Measurements from ENCODE around the gene SLC25A45.

SLC25A45 gene

DNA sequence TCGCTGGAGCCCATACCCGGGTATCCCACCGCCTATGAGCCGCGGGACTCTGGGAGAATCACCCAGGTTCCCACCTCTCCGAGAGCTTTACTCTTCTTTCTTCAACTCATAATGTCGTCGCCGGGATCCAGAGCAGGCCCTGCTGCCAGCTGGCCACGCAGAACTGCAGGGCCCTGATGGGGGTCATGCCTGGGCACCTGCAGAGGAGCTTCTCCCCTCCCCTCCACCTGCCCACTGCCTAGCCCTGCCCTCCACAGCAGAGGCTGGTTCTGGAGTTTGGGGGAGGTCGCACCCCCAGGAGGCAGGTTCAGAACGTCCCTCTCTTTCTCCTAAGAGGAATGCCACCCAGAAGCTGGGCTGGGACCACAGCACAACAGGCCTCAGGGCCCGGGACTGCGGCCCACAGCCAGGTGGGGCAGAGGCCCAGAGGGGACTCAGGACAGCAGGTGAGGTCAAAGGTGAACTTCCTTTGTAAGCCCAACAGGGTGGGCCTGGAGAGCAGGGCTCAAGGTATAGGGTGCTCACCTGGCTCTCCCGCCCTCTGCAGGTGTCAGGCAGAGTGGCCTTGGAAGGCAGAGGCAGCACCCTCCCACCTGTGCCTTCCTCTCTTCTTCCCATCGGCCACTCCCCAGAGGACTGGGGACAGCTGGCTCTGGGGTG, 1.9 kb downstream of the SLC25A45 start:
- CTCF ChIA-PET: interaction anchor here (0.6 to 5.4 kb wide), 4 partner anchors 13 to 129 kb away, joined by 3 to 25 read pairs (median 9); no protein-coding TSS in a partner anchor
- Mint-ChIP-seq H3K36me3 (peaks cover 3% of the 10 kb centered on the region), H3K4me1 (peaks cover 47% of the 10 kb centered on the region), H3K27ac (peak overlapping the region; percentile 100), H3K4me3 (peak overlapping the region; percentile 83), H3K9me3 (no peaks in the 10 kb centered on the region), H3K27me3 (no peaks in the 10 kb centered on the region)
- DNase-seq: no peak

DNA sequence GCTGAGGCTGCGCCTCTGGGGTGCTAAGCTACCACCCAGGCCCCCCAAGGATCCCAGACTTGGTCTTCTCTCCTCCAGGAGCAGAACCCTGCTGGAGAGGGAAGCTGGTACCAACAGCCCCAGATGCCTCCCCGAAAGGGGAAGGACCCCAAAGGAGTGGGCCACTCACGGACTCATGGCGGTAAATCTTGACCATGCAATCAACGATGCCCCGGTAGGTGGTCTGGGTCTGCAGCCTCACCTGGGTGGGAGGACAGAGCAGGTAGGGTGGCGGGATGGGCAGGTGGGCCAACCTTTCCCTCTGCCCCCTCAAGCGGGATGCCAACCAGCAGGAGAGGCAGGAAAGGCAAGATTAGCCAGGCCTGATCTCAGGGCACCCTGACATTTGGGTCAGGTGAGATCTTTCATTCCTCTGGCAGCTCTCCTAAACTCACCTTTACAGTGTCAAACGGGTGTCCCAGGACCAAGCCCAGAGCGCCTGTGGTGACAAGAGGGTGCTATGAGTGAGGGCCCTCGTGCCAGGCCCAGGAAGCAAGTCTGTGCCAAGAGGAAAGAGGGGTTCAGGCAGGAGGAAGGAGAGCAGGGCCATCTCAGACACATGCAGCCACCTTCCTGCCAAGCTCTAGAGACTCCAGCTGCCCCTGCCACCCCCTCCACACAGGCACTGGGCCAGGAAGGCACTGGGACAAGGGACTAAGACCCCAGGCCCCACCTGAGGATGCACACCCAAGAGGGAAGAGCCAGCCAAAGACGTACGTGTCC, 2.6 kb downstream of the SLC25A45 start:
- Mint-ChIP-seq H3K36me3 (peaks cover 3% of the 10 kb centered on the region), H3K4me3 (peak overlapping the region; percentile 31), H3K27ac (peak overlapping the region; percentile 75), H3K27me3 (no peaks in the 10 kb centered on the region), H3K4me1 (peaks cover 40% of the 10 kb centered on the region), H3K9me3 (no peaks in the 10 kb centered on the region)
- CTCF ChIA-PET: interaction anchor here (0.8 to 5.4 kb wide), 2 partner anchors 12 to 130 kb away, joined by 4 to 25 read pairs; no protein-coding TSS in a partner anchor
- no peak for DNase-seq

DNA sequence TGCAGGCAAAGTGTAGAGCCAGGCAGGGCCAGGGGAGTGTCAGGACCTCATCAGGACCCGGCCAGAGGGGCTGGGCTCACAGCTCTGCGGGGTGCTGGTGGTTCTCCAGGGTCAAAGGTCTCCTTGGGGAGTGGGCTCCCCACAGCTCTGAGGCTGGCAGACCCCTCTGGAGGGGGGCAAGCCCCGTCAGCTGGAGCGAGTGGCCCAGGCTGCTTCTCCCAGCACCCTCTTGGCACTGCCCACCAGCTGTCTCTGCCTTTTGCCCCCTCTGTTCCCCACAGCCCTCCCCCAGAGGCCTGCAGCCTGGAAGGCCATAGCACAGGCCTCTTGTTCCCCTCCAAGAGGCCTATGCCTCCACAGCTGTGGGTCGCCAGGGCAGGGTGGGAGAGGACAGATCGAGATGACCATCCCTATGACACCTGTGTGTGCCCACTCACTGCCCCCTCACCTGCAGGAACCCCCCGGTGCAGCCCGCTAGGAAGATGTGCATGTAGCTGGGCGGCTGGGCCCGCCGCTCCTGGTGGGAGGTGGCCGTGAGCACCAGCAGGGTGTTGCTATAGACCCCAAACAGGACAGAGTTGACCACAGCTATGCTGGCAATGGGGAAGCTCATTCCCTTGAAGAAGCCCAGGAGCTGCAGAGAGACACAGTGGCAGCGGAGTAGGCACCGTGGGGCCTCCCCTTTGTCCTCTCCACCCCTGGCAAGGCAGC, 3.4 kb downstream of the SLC25A45 start:
- peaks cover 32% of the 10 kb centered on the region for H3K4me1 Mint-ChIP-seq
- no peak for DNase-seq
- CTCF ChIA-PET: interaction anchor here (1.0 to 5.4 kb wide), 4 partner anchors 8 to 130 kb away, joined by 3 to 25 read pairs (median 4); no protein-coding TSS in a partner anchor
- no peak overlapping the region for H3K27ac Mint-ChIP-seq
- no peak overlapping the region for H3K4me3 Mint-ChIP-seq
- H3K36me3 Mint-ChIP-seq: peaks cover 3% of the 10 kb centered on the region
- no peaks in the 10 kb centered on the region for H3K9me3 Mint-ChIP-seq
- H3K27me3 Mint-ChIP-seq: no peaks in the 10 kb centered on the region

DNA sequence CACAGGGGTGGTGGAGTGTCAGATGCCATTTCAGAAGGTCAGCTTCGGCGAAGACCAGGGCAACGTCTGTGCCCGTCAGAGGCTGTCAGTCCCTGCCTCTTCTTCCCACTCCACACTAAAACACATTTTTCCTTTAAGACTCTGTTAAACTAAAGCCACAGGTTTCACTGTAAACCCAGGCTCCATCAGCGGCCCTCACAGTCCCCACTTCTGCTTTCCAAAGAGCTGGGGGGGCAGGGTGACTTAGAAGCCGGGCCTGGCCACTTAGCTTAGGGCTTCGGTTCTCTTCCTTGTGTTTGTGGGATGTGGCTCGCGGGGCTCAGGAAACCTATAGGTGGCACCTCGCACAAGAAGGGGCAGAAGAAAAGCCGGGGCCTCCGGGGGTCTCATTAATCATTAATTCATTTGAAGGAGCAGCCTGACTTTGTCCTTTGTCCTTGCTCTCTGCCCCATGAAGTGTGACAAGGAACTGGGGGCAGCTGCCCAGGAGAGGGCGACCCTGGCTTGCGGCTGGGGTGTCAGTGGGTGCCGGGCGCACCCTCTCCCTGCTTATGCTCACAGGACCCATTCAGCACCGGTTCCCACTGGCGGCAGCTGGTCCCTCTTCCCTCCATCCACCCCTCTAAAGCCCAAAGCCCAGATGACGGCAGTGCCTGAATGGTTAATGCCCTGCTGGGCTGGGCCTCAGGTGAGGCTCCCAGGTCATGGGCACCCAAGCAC, 4.1 kb downstream of the SLC25A45 start:
- H3K36me3 Mint-ChIP-seq: peaks cover 3% of the 10 kb centered on the region
- no peaks in the 10 kb centered on the region for H3K9me3 Mint-ChIP-seq
- DNase-seq: no peak
- H3K27ac Mint-ChIP-seq: no peak overlapping the region
- H3K4me3 Mint-ChIP-seq: no peak overlapping the region
- no peaks in the 10 kb centered on the region for H3K27me3 Mint-ChIP-seq
- CTCF ChIA-PET: interaction anchor here (1.0 to 5.4 kb wide), 4 partner anchors 8 to 131 kb away, joined by 3 to 25 read pairs (median 4); no protein-coding TSS in a partner anchor
- peaks cover 25% of the 10 kb centered on the region for H3K4me1 Mint-ChIP-seq

DNA sequence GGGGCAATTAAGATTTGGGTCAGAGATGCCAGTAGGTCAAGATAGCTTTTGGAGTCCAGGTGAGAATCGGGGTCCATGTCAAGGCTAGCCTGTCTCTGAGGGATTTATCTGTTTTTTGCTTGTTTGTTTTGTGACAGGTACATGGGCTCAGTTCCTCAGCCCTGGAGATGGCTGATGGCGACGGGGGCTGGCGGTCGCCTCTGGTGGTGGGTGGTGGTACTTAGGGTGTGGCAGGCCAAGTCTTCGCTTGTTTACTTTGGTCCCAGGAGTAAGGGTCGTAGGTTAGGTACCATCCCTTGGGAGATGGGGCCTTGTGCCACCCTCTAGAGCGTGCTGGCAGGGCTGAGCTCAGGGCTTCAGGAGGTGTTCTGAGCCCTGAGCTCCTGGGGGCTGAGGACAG, 4.7 kb downstream of the SLC25A45 start:
- Mint-ChIP-seq H3K27me3 (peaks cover 3% of the 10 kb centered on the region), H3K4me3 (no peak overlapping the region), H3K4me1 (peaks cover 19% of the 10 kb centered on the region), H3K9me3 (no peaks in the 10 kb centered on the region), H3K36me3 (peaks cover 3% of the 10 kb centered on the region), H3K27ac (no peak overlapping the region)
- CTCF ChIA-PET: interaction anchor here (1.0 to 5.4 kb wide), 4 partner anchors 8 to 132 kb away, joined by 3 to 25 read pairs (median 4); no protein-coding TSS in a partner anchor
- no peak for DNase-seq

DNA sequence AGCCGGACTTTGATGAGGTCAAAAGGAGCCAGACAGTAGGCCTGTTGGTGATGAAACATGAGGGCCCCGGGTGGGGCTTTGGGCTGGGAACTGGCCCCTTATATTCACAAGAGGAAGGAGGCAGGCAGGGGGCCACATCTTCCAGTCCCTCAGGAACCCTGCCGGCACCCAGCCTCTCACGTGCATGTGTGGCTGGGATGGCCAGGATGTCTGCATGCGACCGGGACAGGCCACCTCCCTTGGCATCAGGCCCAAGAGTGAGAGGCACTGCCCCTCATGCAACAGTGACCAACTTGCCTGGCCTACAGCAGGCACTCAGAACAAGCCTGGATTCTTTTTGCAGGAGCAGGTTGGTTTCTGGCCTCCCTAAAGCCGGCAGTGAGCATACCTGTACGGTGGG, 5.4 kb downstream of the SLC25A45 start:
- H3K36me3 Mint-ChIP-seq: peaks cover 3% of the 10 kb centered on the region
- H3K4me3 Mint-ChIP-seq: no peak overlapping the region
- DNase-seq: no peak
- peaks cover 15% of the 10 kb centered on the region for H3K4me1 Mint-ChIP-seq
- CTCF ChIA-PET: interaction anchor here (5.4 kb wide), 1 partner anchor 133 kb away, joined by 25 read pairs; no protein-coding TSS in a partner anchor
- peaks cover 5% of the 10 kb centered on the region for H3K27me3 Mint-ChIP-seq
- H3K27ac Mint-ChIP-seq: no peak overlapping the region
- H3K9me3 Mint-ChIP-seq: no peaks in the 10 kb centered on the region

DNA sequence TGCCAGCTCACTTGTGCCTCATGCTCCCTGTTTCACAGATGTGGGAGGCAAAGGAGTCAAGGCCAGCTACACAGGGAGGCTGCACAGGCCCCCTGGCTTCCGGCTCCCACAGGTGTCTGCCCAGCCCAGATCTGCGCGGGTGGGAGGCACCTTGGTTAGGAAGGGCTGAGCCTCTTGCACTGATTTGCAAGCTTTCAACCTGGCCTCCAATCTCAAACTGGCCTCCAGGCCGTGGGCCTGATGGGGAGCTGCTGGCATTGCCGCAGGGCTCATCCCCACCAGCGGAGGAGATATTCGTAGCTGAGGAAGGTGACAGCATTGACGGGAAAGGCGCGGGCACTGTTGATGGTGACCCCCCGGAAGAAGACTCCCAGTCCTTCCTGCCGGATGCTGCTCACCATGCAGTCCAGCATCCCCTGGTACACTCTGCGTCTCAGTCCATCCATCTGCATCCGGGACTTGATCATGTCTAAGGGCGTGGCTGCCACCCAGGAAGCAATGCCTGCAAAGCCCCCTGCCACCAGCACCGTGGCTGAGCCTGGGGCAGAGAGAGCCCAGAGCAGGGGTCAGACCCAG, 6.2 kb downstream of the SLC25A45 start:
- Mint-ChIP-seq H3K4me1 (peaks cover 7% of the 10 kb centered on the region), H3K27me3 (peaks cover 5% of the 10 kb centered on the region), H3K36me3 (peaks cover 3% of the 10 kb centered on the region), H3K27ac (no peak overlapping the region), H3K9me3 (no peaks in the 10 kb centered on the region), H3K4me3 (no peak overlapping the region)
- CTCF ChIA-PET: interaction anchor here (0.6 to 1.4 kb wide), 2 partner anchors 9 to 46 kb away, joined by 3 read pairs; no protein-coding TSS in a partner anchor
- no peak for DNase-seq

DNA sequence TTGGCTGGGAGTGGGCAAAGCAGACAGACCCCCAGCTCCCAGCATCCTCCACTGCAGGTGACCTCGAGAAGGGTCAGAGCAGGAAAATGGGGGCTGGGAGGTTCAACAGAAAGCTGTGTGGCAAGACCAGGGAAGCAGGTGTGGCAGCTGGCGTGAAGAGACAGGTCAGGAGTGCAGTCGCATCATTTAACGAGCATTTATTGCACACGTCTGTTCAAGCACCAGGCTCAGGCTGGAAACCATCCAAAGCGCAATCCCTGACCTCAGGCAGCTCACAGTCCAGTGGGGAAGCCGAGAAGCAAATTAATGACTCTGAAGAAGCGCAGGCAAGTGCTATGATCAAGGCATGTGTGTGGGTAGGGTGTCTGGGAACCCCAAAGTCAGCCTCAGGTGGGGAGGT, 7.4 kb downstream of the SLC25A45 start:
- H3K27ac Mint-ChIP-seq: no peak overlapping the region

DNA sequence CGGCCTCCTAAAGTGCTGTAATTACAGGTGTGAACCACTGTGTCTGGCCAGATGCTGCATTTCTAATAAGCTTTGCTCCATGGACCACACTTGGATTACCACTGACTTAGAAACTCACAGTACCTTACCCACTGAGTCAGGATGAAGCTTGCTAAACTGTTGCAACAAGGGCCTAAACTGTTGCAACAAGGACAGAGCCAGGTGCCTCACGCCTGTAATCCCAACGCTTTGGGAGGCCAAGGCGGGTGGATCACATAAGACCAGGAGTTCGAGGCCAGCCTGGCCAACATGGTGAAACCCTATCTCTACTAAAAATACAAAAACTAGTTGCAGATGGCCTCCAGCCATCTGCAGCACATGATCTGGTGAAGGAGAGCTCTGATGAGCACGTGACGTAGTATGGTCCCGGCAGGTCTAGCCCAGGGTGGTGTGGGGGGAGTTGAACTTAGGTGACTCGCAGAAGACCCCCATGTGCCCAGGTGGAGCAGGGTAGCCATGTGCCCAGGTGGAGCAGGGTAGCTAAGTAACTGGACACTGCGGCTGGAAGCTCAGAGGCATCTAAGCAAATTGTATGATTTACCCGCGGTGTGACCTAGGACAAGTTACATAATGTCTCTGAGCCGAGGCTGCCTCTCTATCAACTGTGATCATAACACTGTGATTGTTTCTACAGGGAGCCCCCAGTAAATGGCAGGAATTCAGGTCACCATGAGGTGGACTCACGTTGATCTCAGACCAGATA, 8.4 kb downstream of the SLC25A45 start:
- Mint-ChIP-seq H3K4me3 (no peak overlapping the region), H3K9me3 (no peaks in the 10 kb centered on the region), H3K36me3 (no peaks in the 10 kb centered on the region), H3K4me1 (no peaks in the 10 kb centered on the region), H3K27ac (no peak overlapping the region), H3K27me3 (peaks cover 13% of the 10 kb centered on the region)
- no peak for DNase-seq
- CTCF ChIA-PET: interaction anchor here (0.9 kb wide), 1 partner anchor 156 kb away, joined by 3 read pairs; no protein-coding TSS in a partner anchor

More for the DNA sequence above, 7.4 kb downstream of the SLC25A45 start:
- H3K4me3 Mint-ChIP-seq: no peak overlapping the region
- H3K4me1 Mint-ChIP-seq: peaks cover under 1% of the 10 kb centered on the region
- no peaks in the 10 kb centered on the region for H3K9me3 Mint-ChIP-seq
- CTCF ChIA-PET: no interaction called here
- DNase-seq: no peak
- peaks cover 1% of the 10 kb centered on the region for H3K36me3 Mint-ChIP-seq
- H3K27me3 Mint-ChIP-seq: peaks cover 11% of the 10 kb centered on the region

DNA sequence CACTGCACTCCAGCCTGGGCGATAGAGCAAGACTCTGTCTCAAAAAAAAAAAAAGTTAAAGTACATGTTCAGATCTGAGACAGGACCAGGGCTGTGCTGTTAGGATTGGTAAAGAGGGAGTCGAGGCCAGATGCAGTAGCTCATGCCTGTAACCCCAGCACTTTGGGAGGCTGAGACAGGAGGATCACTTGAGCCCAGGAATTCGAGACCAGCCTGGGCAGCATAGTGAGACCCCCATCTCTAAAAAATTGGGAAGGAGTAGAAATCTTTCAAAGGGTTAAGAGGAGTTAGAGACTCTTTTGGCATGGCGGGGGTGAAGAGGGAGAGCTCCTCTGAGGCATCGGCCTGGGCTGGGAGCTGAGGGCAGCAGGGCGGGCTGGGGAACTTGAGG, 11.8 kb downstream of the SLC25A45 start:
- H3K9me3 Mint-ChIP-seq: no peaks in the 10 kb centered on the region
- H3K27ac Mint-ChIP-seq: no peak overlapping the region
- H3K27me3 Mint-ChIP-seq: peaks cover 25% of the 10 kb centered on the region

DNA sequence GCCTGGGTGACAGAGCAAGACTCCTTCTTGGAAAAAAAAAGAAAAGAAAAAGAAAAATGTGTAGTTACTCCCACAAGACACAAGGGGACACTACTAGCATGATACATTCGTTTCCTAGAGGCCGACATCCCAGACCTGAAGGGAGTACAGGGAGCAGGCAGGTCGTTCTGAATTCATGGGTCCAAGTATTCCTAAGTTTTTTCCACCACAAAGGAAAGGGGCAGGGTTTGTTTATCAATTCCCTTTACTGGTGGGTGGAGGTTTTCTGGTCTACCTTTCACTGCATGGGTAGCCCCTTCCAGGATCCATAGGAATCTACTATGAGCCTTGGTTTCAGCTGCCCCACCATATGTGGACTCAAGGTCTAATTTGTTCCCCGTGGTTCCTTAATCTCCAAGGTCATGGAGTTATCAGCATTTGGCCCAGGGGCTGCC, 16.1 kb downstream of the SLC25A45 start:
- peak; percentile 47 for DNase-seq
- H3K4me1 Mint-ChIP-seq: peaks cover 11% of the 10 kb centered on the region
- no peak overlapping the region for H3K4me3 Mint-ChIP-seq
- CTCF ChIA-PET: interaction anchor here (0.7 to 1.7 kb wide), 6 partner anchors 8 to 227 kb away, joined by 3 to 5 read pairs (median 3); no protein-coding TSS in a partner anchor
- H3K27ac Mint-ChIP-seq: no peak overlapping the region
- no peaks in the 10 kb centered on the region for H3K9me3 Mint-ChIP-seq
- peaks cover 20% of the 10 kb centered on the region for H3K27me3 Mint-ChIP-seq
- no peaks in the 10 kb centered on the region for H3K36me3 Mint-ChIP-seq

More for the DNA sequence above, 11.8 kb downstream of the SLC25A45 start:
- Mint-ChIP-seq H3K36me3 (no peaks in the 10 kb centered on the region), H3K4me3 (no peak overlapping the region), H3K4me1 (peaks cover 3% of the 10 kb centered on the region)
- DNase-seq: no peak
- CTCF ChIA-PET: interaction anchor here (1.2 to 1.8 kb wide), 4 partner anchors 8 to 140 kb away, joined by 3 to 7 read pairs (median 4); no protein-coding TSS in a partner anchor

DNA sequence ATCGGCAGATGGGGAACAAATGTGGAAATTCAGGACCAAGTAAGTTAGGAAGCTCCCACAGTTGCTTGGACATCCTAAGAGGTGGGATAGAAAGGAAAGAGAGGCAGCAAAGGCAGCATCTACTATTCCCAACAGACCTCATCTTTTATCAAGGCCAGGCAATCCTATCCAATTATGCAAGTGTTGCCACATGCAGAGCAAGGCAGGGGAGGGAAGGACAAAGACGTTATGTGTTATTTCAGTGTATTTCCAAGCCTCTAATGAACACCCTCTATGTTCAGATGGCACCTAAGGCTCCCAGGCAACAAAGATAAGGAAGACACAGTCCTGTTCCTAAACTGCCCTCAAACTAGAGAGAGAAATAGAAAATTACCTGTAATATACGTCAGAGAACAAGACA, 18.7 kb downstream of the SLC25A45 start:
- Mint-ChIP-seq H3K9me3 (no peaks in the 10 kb centered on the region), H3K4me1 (peaks cover 11% of the 10 kb centered on the region)

More for the DNA sequence above, 18.7 kb downstream of the SLC25A45 start:
- Mint-ChIP-seq H3K36me3 (no peaks in the 10 kb centered on the region), H3K27ac (no peak overlapping the region), H3K27me3 (peaks cover 11% of the 10 kb centered on the region), H3K4me3 (no peak overlapping the region)
- no peak for DNase-seq
- CTCF ChIA-PET: interaction anchor here (0.7 to 1.1 kb wide), 2 partner anchors 21 to 147 kb away, joined by 3 to 4 read pairs; no protein-coding TSS in a partner anchor

Data from activated naive CD4-positive, alpha-beta T cell treated with anti-CD3 and anti-CD28 coated beads, Interleukin-2, amount 10 ng/mL, durations not matched to agents 7 days and 5 days (primary cell).